WTC11 (cell line): ENCODE data around the gene DIO3. TPM values are rescaled to one million over a fixed set of nuclear protein-coding genes. Genes with fewer than 3 reads are reported as not detected.

Experiments
- ATAC-seq: fragments of 200-7000 bp; cut with Tn5 transposase; 2 replicates; pipeline ENCODE4 v1.10.0; 2021; ENCODE audit warnings: mild to moderate bottlenecking, moderate library complexity
- CTCF ChIA-PET: fragments of 300-600 bp; sonication (Branson Sonifier 250); formaldehyde crosslinking; loops from one replicate; lab custom pipeline; 2021; ENCODE audit warnings: antibody characterized with exemption; lab: Charles Lee
- POLR2A ChIA-PET: fragments of 350-600 bp; sonication (Branson Sonifier 250); formaldehyde crosslinking; loops from one replicate; lab custom pipeline; 2021; ENCODE audit warnings: antibody characterized with exemption; lab: Charles Lee
- DNase-seq: peaks from one replicate; pipeline ENCODE4 v3.0.0; 2021; ENCODE audit warnings: low spot score
- H3K27ac Mint-ChIP-seq: 2 replicates; pipeline ENCODE4 v1.8.0; 2021; ENCODE audit warnings: mixed read lengths
- H3K27me3 Mint-ChIP-seq: 2 replicates; pipeline ENCODE4 v1.8.0; 2021; ENCODE audit warnings: low read depth, mild to moderate bottlenecking, moderate library complexity, mixed read lengths
- H3K36me3 Mint-ChIP-seq: 2 replicates; pipeline ENCODE4 v1.8.0; 2021; ENCODE audit warnings: mixed read lengths
- H3K4me1 Mint-ChIP-seq: 2 replicates; pipeline ENCODE4 v1.8.0; 2022; ENCODE audit warnings: mixed read lengths
- H3K4me3 Mint-ChIP-seq: 2 replicates; pipeline ENCODE4 v1.8.0; 2021; ENCODE audit warnings: mild to moderate bottlenecking, moderate library complexity, mixed read lengths
- H3K9me3 Mint-ChIP-seq: 2 replicates; pipeline ENCODE4 v1.8.0; 2021; ENCODE audit warnings: mixed read lengths
- CBFB ChIP-seq: sonication (generic); formaldehyde crosslinking; IDR thresholded peaks from 2 replicates; pipeline ENCODE4 v1.8.1; 2022; ENCODE audit warnings: mild to moderate bottlenecking, low read depth, missing genetic modification reagents
- ETV6 ChIP-seq: sonication (generic); formaldehyde crosslinking; IDR thresholded peaks from 2 replicates; pipeline ENCODE4 v1.8.1; 2022; ENCODE audit warnings: mild to moderate bottlenecking, missing genetic modification reagents
- FOXP1 ChIP-seq: sonication (generic); formaldehyde crosslinking; IDR thresholded peaks from 2 replicates; pipeline ENCODE4 v1.8.0; 2022; ENCODE audit warnings: missing genetic modification reagents, mild to moderate bottlenecking, moderate library complexity, borderline replicate concordance
- GTF2I ChIP-seq: fragments of 250-450 bp; sonication (Bioruptor Pico); conservative IDR thresholded peaks from 2 replicates; pipeline ENCODE4 v1.4.0; 2021; ENCODE audit warnings: mild to moderate bottlenecking
- MYBL2 ChIP-seq: sonication (generic); formaldehyde crosslinking; IDR thresholded peaks from 2 replicates; pipeline ENCODE4 v1.8.1; 2023; ENCODE audit warnings: mild to moderate bottlenecking, moderate library complexity, missing genetic modification reagents
- NFE2L1 ChIP-seq: sonication (generic); formaldehyde crosslinking; IDR thresholded peaks from 2 replicates; pipeline ENCODE4 v1.8.1; 2023; ENCODE audit warnings: missing genetic modification reagents
- OVOL2 ChIP-seq: fragments of 250-450 bp; sonication (Bioruptor Pico); IDR thresholded peaks from 2 replicates; pipeline ENCODE4 v1.9.0; 2021; ENCODE audit warnings: mild to moderate bottlenecking, borderline replicate concordance
- RELA ChIP-seq: sonication (generic); formaldehyde crosslinking; IDR thresholded peaks from 2 replicates; pipeline ENCODE4 v1.8.1; 2022; ENCODE audit warnings: missing genetic modification reagents, mild to moderate bottlenecking, borderline replicate concordance
- SMAD3 ChIP-seq: sonication (generic); formaldehyde crosslinking; IDR thresholded peaks from 2 replicates; pipeline ENCODE4 v1.8.0; 2022; ENCODE audit warnings: missing genetic modification reagents, mild to moderate bottlenecking, borderline replicate concordance
- SMAD4 ChIP-seq: sonication (generic); formaldehyde crosslinking; IDR thresholded peaks from 2 replicates; pipeline ENCODE4 v1.8.0; 2022; ENCODE audit warnings: mild to moderate bottlenecking, missing genetic modification reagents
- SP1 ChIP-seq: sonication (generic); formaldehyde crosslinking; conservative IDR thresholded peaks from 2 replicates; pipeline ENCODE4 v1.8.1; 2022; ENCODE audit warnings: missing genetic modification reagents
- TEAD4 ChIP-seq: sonication (generic); formaldehyde crosslinking; IDR thresholded peaks from 2 replicates; pipeline ENCODE4 v1.8.0; 2022; ENCODE audit warnings: mild to moderate bottlenecking, missing genetic modification reagents
- ZNF232 ChIP-seq: sonication (generic); formaldehyde crosslinking; IDR thresholded peaks from 2 replicates; pipeline ENCODE4 v1.8.0; 2022; ENCODE audit warnings: mild to moderate bottlenecking, missing genetic modification reagents
- ZNF317 ChIP-seq: sonication (generic); formaldehyde crosslinking; IDR thresholded peaks from 2 replicates; pipeline ENCODE4 v1.8.1; 2023; ENCODE audit warnings: low read depth, mild to moderate bottlenecking, moderate library complexity, missing genetic modification reagents, borderline replicate concordance
- total RNA-seq: library from RNA; stranded (reverse); gene quantifications from 3 replicates; pipeline ENCODE4 v1.2.3, GENCODE V29; 2021
- TF ChIP-seq, protein P1 (sequence below): fragments of 250-450 bp; sonication (Bioruptor Pico); conservative IDR thresholded peaks from 2 replicates; pipeline ENCODE4 v1.9.0; 2021; ENCODE audit warnings: mild to moderate bottlenecking
- TF ChIP-seq, protein P2 (sequence below): sonication (generic); formaldehyde crosslinking; IDR thresholded peaks from 2 replicates; pipeline ENCODE4 v1.8.1; 2022; ENCODE audit warnings: low read depth, mild to moderate bottlenecking, moderate library complexity, missing genetic modification reagents, borderline replicate concordance
- TF ChIP-seq, protein P3 (sequence below): sonication (generic); formaldehyde crosslinking; IDR thresholded peaks from 2 replicates; pipeline ENCODE4 v1.8.1; 2023; ENCODE audit warnings: mild to moderate bottlenecking, missing genetic modification reagents, borderline replicate concordance
- TF ChIP-seq, protein P4 (sequence below): fragments of 250-450 bp; sonication (Bioruptor Pico); IDR thresholded peaks from 2 replicates; pipeline ENCODE4 v1.9.0; 2021; ENCODE audit warnings: moderate library complexity, mild to moderate bottlenecking, inconsistent platforms, borderline replicate concordance
- TF ChIP-seq, protein P5 (sequence below): sonication (generic); formaldehyde crosslinking; IDR thresholded peaks from 2 replicates; pipeline ENCODE4 v1.8.0; 2023; ENCODE audit warnings: missing genetic modification reagents
- TF ChIP-seq, protein P6 (sequence below): sonication (generic); formaldehyde crosslinking; IDR thresholded peaks from 2 replicates; pipeline ENCODE4 v1.8.1; 2023; ENCODE audit warnings: mild to moderate bottlenecking, missing genetic modification reagents, moderate library complexity
- TF ChIP-seq, protein P7 (sequence below): fragments of 250-450 bp; sonication (Bioruptor Pico); IDR thresholded peaks from 2 replicates; pipeline ENCODE4 v2.1.2; 2022; ENCODE audit warnings: mild to moderate bottlenecking, moderate library complexity

Gene DIO3
- total RNA-seq, 1 experiment from 2014 or later: 0.52 TPM

DNA sequence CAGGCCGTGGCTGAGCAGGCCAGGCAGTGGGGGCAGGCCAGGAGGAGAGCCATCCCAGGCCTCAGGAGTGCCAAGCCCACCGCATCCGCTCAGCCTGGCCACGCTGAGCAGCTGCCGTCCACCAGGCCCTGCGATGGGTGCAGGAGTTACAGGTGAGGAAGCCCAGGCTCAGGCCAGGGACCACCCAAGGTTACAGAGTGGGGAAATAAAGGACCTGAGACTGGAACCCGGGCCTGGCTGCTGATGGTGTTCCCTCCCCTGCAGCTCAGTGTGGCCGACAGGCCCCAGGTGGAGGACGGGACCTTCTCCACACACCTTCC lies 49.0 kb upstream of the DIO3 start:
- Mint-ChIP-seq H3K27ac (no peak overlapping the region), H3K4me1 (no peaks in the 10 kb centered on the region)
- CTCF ChIA-PET: interaction anchor here (0.9 to 1.2 kb wide), 2 partner anchors 9 to 11 kb away, joined by 3 to 7 read pairs; no protein-coding TSS in a partner anchor

DNA sequence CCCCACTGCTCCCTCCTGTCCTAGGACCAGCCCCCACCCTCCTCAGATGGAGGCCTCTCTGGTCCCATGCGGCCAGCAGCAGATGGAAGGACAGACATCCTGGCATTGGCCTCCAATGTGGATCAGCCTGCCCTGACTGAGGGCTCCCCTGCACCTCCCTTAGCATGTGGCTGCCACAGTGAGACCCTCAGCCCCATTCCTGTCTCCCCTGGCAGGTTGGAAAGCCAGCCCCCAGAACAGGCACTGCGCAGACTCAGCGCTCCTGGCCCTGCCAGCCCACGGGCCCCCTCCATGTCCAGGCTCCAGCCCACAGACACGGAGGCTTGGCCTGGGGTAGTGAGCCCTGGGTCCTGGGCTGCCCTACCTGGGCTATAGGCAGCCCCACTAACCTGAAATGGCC lies 47.2 kb upstream of the DIO3 start:
- CTCF ChIA-PET: interaction anchor here (1.6 kb wide), 1 partner anchor 10 kb away, joined by 9 read pairs; no protein-coding TSS in a partner anchor
- H3K27ac Mint-ChIP-seq: no peak overlapping the region
- peaks cover 13% of the 10 kb centered on the region for H3K36me3 Mint-ChIP-seq
- TF ChIP-seq, protein P1, sequence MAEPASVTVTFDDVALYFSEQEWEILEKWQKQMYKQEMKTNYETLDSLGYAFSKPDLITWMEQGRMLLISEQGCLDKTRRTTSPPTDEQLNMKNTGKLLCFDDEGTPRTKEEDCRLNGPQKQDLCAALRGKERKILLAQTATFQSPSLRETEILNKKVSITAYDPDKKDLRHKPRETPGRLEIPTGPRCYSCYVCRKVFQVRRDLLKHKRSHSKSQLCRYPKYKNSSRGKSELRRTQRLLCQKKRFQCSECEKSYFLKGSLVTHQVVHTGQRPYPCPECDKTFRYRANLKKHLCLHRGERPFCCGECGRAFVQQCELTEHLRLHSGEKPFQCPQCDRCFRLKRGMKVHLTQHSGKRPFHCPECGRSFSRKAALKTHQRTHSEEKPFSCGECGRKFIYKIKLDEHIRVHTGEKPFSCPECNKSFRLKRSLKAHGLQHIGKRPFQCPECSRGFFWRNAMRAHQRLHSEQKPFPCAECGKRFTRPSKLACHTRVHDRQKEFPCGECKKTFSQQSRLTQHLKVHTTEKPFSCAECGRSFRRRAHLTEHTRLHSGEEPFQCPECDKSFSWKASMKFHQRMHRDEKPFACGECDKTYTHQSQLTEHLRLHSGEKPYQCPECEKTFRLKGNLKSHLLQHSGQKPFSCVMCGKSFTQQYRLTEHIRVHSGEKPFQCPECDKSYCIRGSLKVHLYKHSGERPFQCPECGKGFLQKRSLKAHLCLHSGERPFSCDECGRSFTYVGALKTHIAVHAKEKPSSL (CRISPR knock-in tag): no peak
- TF ChIP-seq CBFB (CRISPR knock-in tag): no peak
- no peak for TF ChIP-seq NFE2L1 (CRISPR knock-in tag)
- no peak for TF ChIP-seq ZNF317
- TF ChIP-seq, protein P2, sequence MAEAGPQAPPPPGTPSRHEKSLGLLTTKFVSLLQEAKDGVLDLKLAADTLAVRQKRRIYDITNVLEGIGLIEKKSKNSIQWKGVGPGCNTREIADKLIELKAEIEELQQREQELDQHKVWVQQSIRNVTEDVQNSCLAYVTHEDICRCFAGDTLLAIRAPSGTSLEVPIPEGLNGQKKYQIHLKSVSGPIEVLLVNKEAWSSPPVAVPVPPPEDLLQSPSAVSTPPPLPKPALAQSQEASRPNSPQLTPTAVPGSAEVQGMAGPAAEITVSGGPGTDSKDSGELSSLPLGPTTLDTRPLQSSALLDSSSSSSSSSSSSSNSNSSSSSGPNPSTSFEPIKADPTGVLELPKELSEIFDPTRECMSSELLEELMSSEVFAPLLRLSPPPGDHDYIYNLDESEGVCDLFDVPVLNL (CRISPR knock-in tag): no peak
- no peak for TF ChIP-seq SP1
- TF ChIP-seq, protein P3, sequence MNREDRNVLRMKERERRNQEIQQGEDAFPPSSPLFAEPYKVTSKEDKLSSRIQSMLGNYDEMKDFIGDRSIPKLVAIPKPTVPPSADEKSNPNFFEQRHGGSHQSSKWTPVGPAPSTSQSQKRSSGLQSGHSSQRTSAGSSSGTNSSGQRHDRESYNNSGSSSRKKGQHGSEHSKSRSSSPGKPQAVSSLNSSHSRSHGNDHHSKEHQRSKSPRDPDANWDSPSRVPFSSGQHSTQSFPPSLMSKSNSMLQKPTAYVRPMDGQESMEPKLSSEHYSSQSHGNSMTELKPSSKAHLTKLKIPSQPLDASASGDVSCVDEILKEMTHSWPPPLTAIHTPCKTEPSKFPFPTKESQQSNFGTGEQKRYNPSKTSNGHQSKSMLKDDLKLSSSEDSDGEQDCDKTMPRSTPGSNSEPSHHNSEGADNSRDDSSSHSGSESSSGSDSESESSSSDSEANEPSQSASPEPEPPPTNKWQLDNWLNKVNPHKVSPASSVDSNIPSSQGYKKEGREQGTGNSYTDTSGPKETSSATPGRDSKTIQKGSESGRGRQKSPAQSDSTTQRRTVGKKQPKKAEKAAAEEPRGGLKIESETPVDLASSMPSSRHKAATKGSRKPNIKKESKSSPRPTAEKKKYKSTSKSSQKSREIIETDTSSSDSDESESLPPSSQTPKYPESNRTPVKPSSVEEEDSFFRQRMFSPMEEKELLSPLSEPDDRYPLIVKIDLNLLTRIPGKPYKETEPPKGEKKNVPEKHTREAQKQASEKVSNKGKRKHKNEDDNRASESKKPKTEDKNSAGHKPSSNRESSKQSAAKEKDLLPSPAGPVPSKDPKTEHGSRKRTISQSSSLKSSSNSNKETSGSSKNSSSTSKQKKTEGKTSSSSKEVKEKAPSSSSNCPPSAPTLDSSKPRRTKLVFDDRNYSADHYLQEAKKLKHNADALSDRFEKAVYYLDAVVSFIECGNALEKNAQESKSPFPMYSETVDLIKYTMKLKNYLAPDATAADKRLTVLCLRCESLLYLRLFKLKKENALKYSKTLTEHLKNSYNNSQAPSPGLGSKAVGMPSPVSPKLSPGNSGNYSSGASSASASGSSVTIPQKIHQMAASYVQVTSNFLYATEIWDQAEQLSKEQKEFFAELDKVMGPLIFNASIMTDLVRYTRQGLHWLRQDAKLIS: no peak

More for the DNA sequence above, 49.0 kb upstream of the DIO3 start:
- Mint-ChIP-seq H3K4me3 (no peak overlapping the region), H3K36me3 (peaks cover 13% of the 10 kb centered on the region), H3K9me3 (peaks cover 14% of the 10 kb centered on the region)
- POLR2A ChIA-PET: no interaction called here
- TF ChIP-seq TEAD4 (no peak), FOXP1 (no peak), ZNF232 (CRISPR knock-in tag) (no peak), SMAD4 (no peak), RELA (CRISPR knock-in tag) (no peak), OVOL2 (no peak), GTF2I (no peak), MYBL2 (CRISPR knock-in tag) (no peak), SP1 (no peak), ETV6 (no peak), SMAD3 (CRISPR knock-in tag) (no peak)
- TF ChIP-seq, protein P4, sequence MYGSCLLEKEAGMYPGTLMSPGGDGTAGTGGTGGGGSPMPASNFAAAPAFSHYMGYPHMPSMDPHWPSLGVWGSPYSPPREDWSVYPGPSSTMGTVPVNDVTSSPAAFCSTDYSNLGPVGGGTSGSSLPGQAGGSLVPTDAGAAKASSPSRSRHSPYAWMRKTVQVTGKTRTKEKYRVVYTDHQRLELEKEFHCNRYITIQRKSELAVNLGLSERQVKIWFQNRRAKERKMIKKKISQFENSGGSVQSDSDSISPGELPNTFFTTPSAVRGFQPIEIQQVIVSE (CRISPR knock-in tag): no peak
- TF ChIP-seq, protein P5, sequence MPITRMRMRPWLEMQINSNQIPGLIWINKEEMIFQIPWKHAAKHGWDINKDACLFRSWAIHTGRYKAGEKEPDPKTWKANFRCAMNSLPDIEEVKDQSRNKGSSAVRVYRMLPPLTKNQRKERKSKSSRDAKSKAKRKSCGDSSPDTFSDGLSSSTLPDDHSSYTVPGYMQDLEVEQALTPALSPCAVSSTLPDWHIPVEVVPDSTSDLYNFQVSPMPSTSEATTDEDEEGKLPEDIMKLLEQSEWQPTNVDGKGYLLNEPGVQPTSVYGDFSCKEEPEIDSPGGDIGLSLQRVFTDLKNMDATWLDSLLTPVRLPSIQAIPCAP (CRISPR knock-in tag): no peak
- TF ChIP-seq, protein P6, sequence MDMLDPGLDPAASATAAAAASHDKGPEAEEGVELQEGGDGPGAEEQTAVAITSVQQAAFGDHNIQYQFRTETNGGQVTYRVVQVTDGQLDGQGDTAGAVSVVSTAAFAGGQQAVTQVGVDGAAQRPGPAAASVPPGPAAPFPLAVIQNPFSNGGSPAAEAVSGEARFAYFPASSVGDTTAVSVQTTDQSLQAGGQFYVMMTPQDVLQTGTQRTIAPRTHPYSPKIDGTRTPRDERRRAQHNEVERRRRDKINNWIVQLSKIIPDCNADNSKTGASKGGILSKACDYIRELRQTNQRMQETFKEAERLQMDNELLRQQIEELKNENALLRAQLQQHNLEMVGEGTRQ (CRISPR knock-in tag): no peak
- TF ChIP-seq, protein P1 (CRISPR knock-in tag): no peak
- TF ChIP-seq, protein P7, sequence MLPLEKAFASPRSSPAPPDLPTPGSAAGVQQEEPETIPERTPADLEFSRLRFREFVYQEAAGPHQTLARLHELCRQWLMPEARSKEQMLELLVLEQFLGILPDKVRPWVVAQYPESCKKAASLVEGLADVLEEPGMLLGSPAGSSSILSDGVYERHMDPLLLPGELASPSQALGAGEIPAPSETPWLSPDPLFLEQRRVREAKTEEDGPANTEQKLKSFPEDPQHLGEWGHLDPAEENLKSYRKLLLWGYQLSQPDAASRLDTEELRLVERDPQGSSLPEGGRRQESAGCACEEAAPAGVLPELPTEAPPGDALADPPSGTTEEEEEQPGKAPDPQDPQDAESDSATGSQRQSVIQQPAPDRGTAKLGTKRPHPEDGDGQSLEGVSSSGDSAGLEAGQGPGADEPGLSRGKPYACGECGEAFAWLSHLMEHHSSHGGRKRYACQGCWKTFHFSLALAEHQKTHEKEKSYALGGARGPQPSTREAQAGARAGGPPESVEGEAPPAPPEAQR (CRISPR knock-in tag): no peak
- TF ChIP-seq, all 79 proteins: peak for 0
- no peak for ATAC-seq
- H3K27me3 Mint-ChIP-seq: no peaks in the 10 kb centered on the region; the same call in 1 of the 2 replicates
- no peak for DNase-seq

More for the DNA sequence above, 47.2 kb upstream of the DIO3 start:
- H3K27me3 Mint-ChIP-seq: no peaks in the 10 kb centered on the region
- H3K4me3 Mint-ChIP-seq: no peak overlapping the region
- POLR2A ChIA-PET: no interaction called here
- ATAC-seq: no peak
- no peaks in the 10 kb centered on the region for H3K4me1 Mint-ChIP-seq
- H3K9me3 Mint-ChIP-seq: peaks cover 14% of the 10 kb centered on the region
- no peak for DNase-seq
